GM12878 (cell line): ENCODE data around the gene PDLIM3. TPM values are rescaled to one million over a fixed set of nuclear protein-coding genes. Genes with fewer than 3 reads are reported as not detected.

Experiments used
- ATAC-seq: fragments of 200-7000 bp; cut with Tn5 transposase; 3 replicates; pipeline ENCODE4 v1.9.1; 2020; ENCODE audit warnings: mild to moderate bottlenecking, moderate library complexity
- BruUV-seq: library from RNA; stranded (reverse); fragments of 400-500 nt; replicated peaks from 2 replicates; lab custom pipeline; 2021; lab: Mats Ljungman, UMichigan
- CTCF ChIA-PET: fragments of 300-600 bp; sonication (Branson Sonifier 250); formaldehyde crosslinking; extraction: SDS; loops from one replicate; lab custom pipeline; 2021; ENCODE audit warnings: inconsistent platforms; lab: Yijun Ruan, JAX
- POLR2A ChIA-PET: fragments of 350-600 bp; formaldehyde crosslinking; extraction: SDS; loops from one replicate; lab custom pipeline; 2021; ENCODE audit warnings: inconsistent platforms; lab: Charles Lee
- RAD21 ChIA-PET: fragments of 300-600 bp; sonication (Branson Sonifier 250); formaldehyde crosslinking; loops from one replicate; lab custom pipeline; 2023; ENCODE audit warnings: antibody characterized with exemption; ENCODE audit not compliant: unreplicated experiment; lab: Charles Lee
- SMC1A ChIA-PET: fragments of 300-600 bp; sonication (Branson Sonifier 250); formaldehyde crosslinking; loops from one replicate; lab custom pipeline; 2023; ENCODE audit not compliant: unreplicated experiment, uncharacterized antibody; lab: Charles Lee
- DNase-seq: peaks from one replicate; pipeline ENCODE4 v3.0.0-alpha.2; 2011; ENCODE audit warnings: low read depth, low spot score
- FAIRE-seq: peaks from 3 replicates; lab custom pipeline; 2011; peaks lifted over from hg19 to GRCh38; lab: Jason Lieb, UNC
- H2AFZ ChIP-seq: 2 replicates; pipeline ENCODE4 v1.6.0; 2011; ENCODE audit warnings: low read depth, low read length, control low read depth; ENCODE audit not compliant: control insufficient read depth
- H3K27ac ChIP-seq: 2 replicates; pipeline ENCODE4 v1.5.1; 2011; ENCODE audit warnings: control low read depth; ENCODE audit not compliant: control insufficient read depth, insufficient read depth
- H3K27me3 ChIP-seq, 2 experiments: replicated peaks in 1 of 2; 2 replicates each; pipeline versions ENCODE4 v1.6.0 to v1.6.1; 2011; ENCODE audit warnings: low read length in 1 of 2; ENCODE audit not compliant: control insufficient read depth in 2 of 2, insufficient read depth in 2 of 2
- H3K36me3 ChIP-seq, 2 experiments: 2 replicates each; pipeline ENCODE4 v1.5.1; 2011; ENCODE audit warnings: low read length in 1 of 2; ENCODE audit not compliant: control insufficient read depth in 2 of 2, insufficient read depth in 2 of 2
- H3K4me1 ChIP-seq: 2 replicates; pipeline ENCODE4 v1.6.1; 2011; ENCODE audit warnings: mild to moderate bottlenecking, low read length, moderate library complexity, mixed read lengths; ENCODE audit not compliant: control insufficient read depth, insufficient read depth
- H3K4me2 ChIP-seq: 2 replicates; pipeline ENCODE4 v1.6.0; 2011; ENCODE audit warnings: control low read depth; ENCODE audit not compliant: control insufficient read depth, insufficient read depth
- H3K4me3 ChIP-seq: fragments of 200-600 bp; sonication (generic); 2 replicates; pipeline ENCODE4 v1.5.1; 2016
- H3K79me2 ChIP-seq: 2 replicates; pipeline ENCODE4 v1.6.0; 2011; ENCODE audit warnings: low read length; ENCODE audit not compliant: control insufficient read depth, insufficient read depth
- H3K9ac ChIP-seq: 2 replicates; pipeline ENCODE4 v1.8.0; 2011; ENCODE audit warnings: low read length, control low read depth, mixed read lengths; ENCODE audit not compliant: control insufficient read depth, insufficient read depth
- H3K9me3 ChIP-seq: replicated peaks from 3 replicates; pipeline ENCODE4 v1.5.1; 2011; ENCODE audit warnings: mild to moderate bottlenecking, low read length; ENCODE audit not compliant: control insufficient read depth, insufficient read depth
- H4K20me1 ChIP-seq: 2 replicates; pipeline ENCODE4 v1.6.0; 2011; ENCODE audit not compliant: control insufficient read depth, insufficient read depth
- CEBPZ ChIP-seq: fragments of 150-350 bp; IDR thresholded peaks from 2 replicates; pipeline ENCODE4 v1.6.1; 2016; ENCODE audit warnings: low read depth, low read length
- CHD1 ChIP-seq: IDR thresholded peaks from 2 replicates; pipeline ENCODE4 v1.6.1; 2012; ENCODE audit warnings: low read depth, low read length, improper control_type of control experiment
- E2F8 ChIP-seq: fragments of 450-650 bp; IDR thresholded peaks from 2 replicates; pipeline ENCODE4 v1.6.1; 2018; ENCODE audit warnings: mild to moderate bottlenecking, low read depth, moderate library complexity; ENCODE audit not compliant: partially characterized antibody
- FOXK2 ChIP-seq: fragments of 450-650 bp; IDR thresholded peaks from 2 replicates; pipeline ENCODE4 v1.6.1; 2017; ENCODE audit warnings: mild to moderate bottlenecking, moderate library complexity
- FOXM1 ChIP-seq: IDR thresholded peaks from 2 replicates; pipeline ENCODE4 v1.6.1; 2012; ENCODE audit warnings: low read depth, mild to moderate bottlenecking, inconsistent platforms, low read length, moderate library complexity
- MEF2A ChIP-seq: IDR thresholded peaks from 2 replicates; pipeline ENCODE4 v1.6.1; 2011; ENCODE audit warnings: low read depth, mild to moderate bottlenecking, low read length, moderate library complexity; ENCODE audit not compliant: insufficient read depth
- MLLT1 ChIP-seq: fragments of 450-650 bp; IDR thresholded peaks from 2 replicates; pipeline ENCODE4 v1.6.1; 2016; ENCODE audit warnings: mild to moderate bottlenecking
- MTA2 ChIP-seq: fragments of 450-650 bp; IDR thresholded peaks from 2 replicates; pipeline ENCODE4 v1.6.1; 2016; ENCODE audit warnings: low read depth, mild to moderate bottlenecking, moderate library complexity
- MTA3 ChIP-seq: IDR thresholded peaks from 2 replicates; pipeline ENCODE4 v1.6.1; 2012; ENCODE audit warnings: low read length, inconsistent platforms, borderline replicate concordance
- MYB ChIP-seq: fragments of 150-350 bp; IDR thresholded peaks from 2 replicates; pipeline ENCODE4 v1.6.1; 2014; ENCODE audit warnings: mild to moderate bottlenecking, low read depth, low read length, borderline replicate concordance
- MYC ChIP-seq: IDR thresholded peaks from 2 replicates; pipeline ENCODE4 v1.6.1; 2011; ENCODE audit warnings: mild to moderate bottlenecking, low read length, moderate library complexity, inconsistent platforms; ENCODE audit not compliant: insufficient read depth, insufficient replicate concordance, insufficient read length, severe bottlenecking
- PAX8 ChIP-seq: fragments of 450-650 bp; IDR thresholded peaks from 2 replicates; pipeline ENCODE4 v1.6.1; 2017; ENCODE audit warnings: mild to moderate bottlenecking, moderate library complexity
- RUNX3 ChIP-seq: IDR thresholded peaks from 2 replicates; pipeline ENCODE4 v1.6.1; 2012; ENCODE audit warnings: low read length, inconsistent platforms
- SIN3A ChIP-seq: IDR thresholded peaks from 2 replicates; pipeline ENCODE4 v1.6.1; 2012; ENCODE audit warnings: low read depth, low read length, improper control_type of control experiment
- SMAD1 ChIP-seq: fragments of 450-650 bp; IDR thresholded peaks from 2 replicates; pipeline ENCODE4 v1.6.1; 2018; ENCODE audit warnings: mild to moderate bottlenecking, low read depth; ENCODE audit not compliant: partially characterized antibody
- SUPT20H ChIP-seq: IDR thresholded peaks from 2 replicates; pipeline ENCODE4 v1.6.1; 2011; ENCODE audit warnings: low read depth, mild to moderate bottlenecking, low read length, moderate library complexity, borderline replicate concordance; ENCODE audit not compliant: control insufficient read depth
- WRNIP1 ChIP-seq: IDR thresholded peaks from 2 replicates; pipeline ENCODE4 v1.6.1; 2011; ENCODE audit warnings: low read depth, low read length, improper control_type of control experiment, borderline replicate concordance
- WGBS: methylation state at CpG from one replicate; pipeline ENCODE4 v1.1.6; 2016; ENCODE audit warnings: low lambda C conversion rate; ENCODE audit not compliant: insufficient replicate concordance, insufficient coverage; ENCODE audit errors: missing lambda C conversion rate; 5-methylcytosine and 5-hydroxymethylcytosine counted together
- in situ Hi-C: fragments of 300-500 bp; cut with MboI; formaldehyde crosslinking; loops from 9 replicates; pipeline ENCODE4 v1.14.3; 2018; ENCODE audit warnings: mixed read lengths
- intact Hi-C: fragments of 100-400 bp; cut with micrococcal nuclease; formaldehyde crosslinking; loops from one replicate; pipeline ENCODE4 v1.14.2; 2022; ENCODE audit not compliant: unreplicated experiment
- polyA plus RNA-seq, 11 experiments: library from polyadenylated mRNA; depleted of rRNA in 4 of 11; unstranded in 6 of 11; stranded (reverse) in 5 of 11; fragments of >200 nt; fragmentation: Nextera tagmentation in 4 of 11; fragmentation: Illumina TruSeq in 1 of 11; extraction: Ambion mirVana in 4 of 11; extraction: Trizol in 1 of 11; gene quantifications; 1 replicate in 1 of 11; 2 replicates in 10 of 11; pipeline versions ENCODE4 v1.2.1 to v1.2.3, GENCODE V29; 2011 to 2016; ENCODE audit warnings: inconsistent platforms in 2 of 11, missing spikeins in 2 of 11, low read depth in 1 of 11
- total RNA-seq, 4 experiments: library from RNA; depleted of rRNA in 3 of 4; stranded (reverse); fragments of >200 nt in 3 of 4; fragmentation: Illumina TruSeq in 1 of 4; extraction: Trizol in 1 of 4; gene quantifications; 2 replicates each; pipeline versions ENCODE4 v1.2.1 to v1.2.3, GENCODE V29; 2013 to 2021

Gene PDLIM3
- total and polyA plus RNA-seq, 10 of the 15 experiments (the other 5 are each of a cell fraction or from before 2014, with no cell fraction given) = 0.04 to 0.43 (median 0.08) TPM; not detected in 7

- TF ChIP-seq CEBPZ = no peak
- no peak for TF ChIP-seq E2F8
- no peak for TF ChIP-seq SUPT20H
These were observed 35.3 kb downstream of the PDLIM3 start (continued) for GRCh38 chr4:185500035-185500434.

- no peaks in the 10 kb centered on the region for H3K36me3 ChIP-seq
- no peak for ATAC-seq
- CTCF ChIA-PET = no interaction called here
- H2AFZ ChIP-seq = no peak overlapping the region
- H3K4me3 ChIP-seq = no peak overlapping the region
- WGBS = 16% methylated on average over 2 of the region's 2 CpGs
- no peak for FAIRE-seq
- no peaks in the 10 kb centered on the region for H3K4me1 ChIP-seq
- H3K27ac ChIP-seq = no peak overlapping the region
- SMC1A ChIA-PET = interaction anchor here (0.6 kb wide), 1 partner anchor 46 kb away, joined by 3 read pairs; no protein-coding TSS in a partner anchor
- no peaks in the 10 kb centered on the region; the same call in 1 of the 3 replicates for H3K9me3 ChIP-seq
- POLR2A ChIA-PET = no interaction called here
- intact Hi-C loops = no loop called here
- BruUV-seq = no TSS peak
- RAD21 ChIA-PET = no interaction called here
- H3K79me2 ChIP-seq = no peaks in the 10 kb centered on the region
- no peaks in the 10 kb centered on the region for H3K27me3 ChIP-seq
- H4K20me1 ChIP-seq = no peaks in the 10 kb centered on the region
- DNase-seq = no peak
- H3K4me2 ChIP-seq = no peak overlapping the region
- in situ Hi-C loops = no loop called here
- no peak overlapping the region for H3K9ac ChIP-seq
- TF ChIP-seq MEF2A = no peak
- TF ChIP-seq SMAD1 = no peak
- no peak for TF ChIP-seq MYB
- no peak for TF ChIP-seq RUNX3
- no peak for TF ChIP-seq MTA3
- TF ChIP-seq CHD1 = no peak
- TF ChIP-seq MLLT1 = no peak
- TF ChIP-seq MYC = no peak
- TF ChIP-seq MTA2 = no peak
- TF ChIP-seq FOXK2 = no peak
- TF ChIP-seq FOXM1 = no peak
- no peak for TF ChIP-seq PAX8
- no peak for TF ChIP-seq SIN3A
- no peak for TF ChIP-seq WRNIP1
These were observed 46.7 kb downstream of the PDLIM3 start for GRCh38 chr4:185488650-185489049.
